ENCODE measurements around the gene HERC2.

DNA sequence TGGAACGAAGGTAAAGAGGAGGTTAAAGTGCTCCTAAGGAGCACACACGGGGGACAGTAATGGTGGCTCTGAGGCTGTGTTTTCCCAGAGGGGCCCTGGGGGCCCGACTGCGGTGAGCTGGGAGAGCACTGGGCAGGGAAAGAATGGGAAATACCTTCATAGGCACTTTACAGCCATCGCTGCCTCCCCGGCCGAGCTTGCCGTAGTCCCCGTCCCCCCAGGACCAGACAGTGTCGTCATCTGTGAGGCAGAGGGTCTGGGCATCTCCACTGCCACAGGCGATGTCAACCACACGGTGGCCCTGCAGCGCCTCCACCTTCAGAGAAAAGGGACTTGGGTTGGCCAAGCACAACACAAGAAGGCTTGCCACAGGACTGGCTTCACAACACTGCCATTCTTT lies 190.0 kb downstream of the HERC2 start:
- TF ChIP-seq, protein P1, sequence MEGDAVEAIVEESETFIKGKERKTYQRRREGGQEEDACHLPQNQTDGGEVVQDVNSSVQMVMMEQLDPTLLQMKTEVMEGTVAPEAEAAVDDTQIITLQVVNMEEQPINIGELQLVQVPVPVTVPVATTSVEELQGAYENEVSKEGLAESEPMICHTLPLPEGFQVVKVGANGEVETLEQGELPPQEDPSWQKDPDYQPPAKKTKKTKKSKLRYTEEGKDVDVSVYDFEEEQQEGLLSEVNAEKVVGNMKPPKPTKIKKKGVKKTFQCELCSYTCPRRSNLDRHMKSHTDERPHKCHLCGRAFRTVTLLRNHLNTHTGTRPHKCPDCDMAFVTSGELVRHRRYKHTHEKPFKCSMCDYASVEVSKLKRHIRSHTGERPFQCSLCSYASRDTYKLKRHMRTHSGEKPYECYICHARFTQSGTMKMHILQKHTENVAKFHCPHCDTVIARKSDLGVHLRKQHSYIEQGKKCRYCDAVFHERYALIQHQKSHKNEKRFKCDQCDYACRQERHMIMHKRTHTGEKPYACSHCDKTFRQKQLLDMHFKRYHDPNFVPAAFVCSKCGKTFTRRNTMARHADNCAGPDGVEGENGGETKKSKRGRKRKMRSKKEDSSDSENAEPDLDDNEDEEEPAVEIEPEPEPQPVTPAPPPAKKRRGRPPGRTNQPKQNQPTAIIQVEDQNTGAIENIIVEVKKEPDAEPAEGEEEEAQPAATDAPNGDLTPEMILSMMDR (IDR thresholded peaks at IDR 0.05), result no peak
- TF ChIP-seq EP300 (IDR thresholded peaks at IDR 0.05), result no peak

Measured in tibial nerve (tissue), 4 donors.